GM12892 (cell line): ENCODE data around the gene CISTR.

Experiments used
- POLR2AphosphoS5 ChIP-seq: IDR thresholded peaks from 2 replicates; pipeline ENCODE4 v1.6.1; 2011; ENCODE audit warnings: low read depth, low read length, control low read depth
- TAF1 ChIP-seq: IDR thresholded peaks from 2 replicates; pipeline ENCODE4 v1.6.1; 2011; ENCODE audit warnings: low read depth, mild to moderate bottlenecking, control low read depth, low read length, borderline replicate concordance

DNA sequence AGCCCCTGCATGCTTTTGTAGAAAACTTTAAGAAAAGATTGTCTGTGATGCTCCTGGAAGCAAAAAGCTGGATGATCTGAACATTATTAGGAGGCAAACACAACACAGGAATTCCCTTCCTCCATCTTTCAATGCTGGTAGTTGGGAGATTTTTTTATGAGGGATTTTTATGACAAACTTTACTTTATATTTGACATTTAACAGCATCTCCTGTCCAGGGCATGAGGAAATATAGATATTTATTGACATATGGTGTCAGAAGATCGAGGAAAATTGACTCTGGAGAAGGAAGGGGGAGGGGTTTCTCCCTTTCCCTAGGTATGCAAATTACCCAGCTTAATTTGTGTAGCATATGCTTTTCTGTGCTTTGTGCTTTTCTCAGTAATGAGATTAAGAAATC lies 37.8 kb upstream of the CISTR start:
- TF ChIP-seq TAF1 (no peak), POLR2AphosphoS5 (no peak)
